Measurements from ENCODE around the gene CAPN11.
A peak's percentile ranks its signal among the peaks of the same experiment; 100 is the strongest.

The CAPN11 gene

DNA sequence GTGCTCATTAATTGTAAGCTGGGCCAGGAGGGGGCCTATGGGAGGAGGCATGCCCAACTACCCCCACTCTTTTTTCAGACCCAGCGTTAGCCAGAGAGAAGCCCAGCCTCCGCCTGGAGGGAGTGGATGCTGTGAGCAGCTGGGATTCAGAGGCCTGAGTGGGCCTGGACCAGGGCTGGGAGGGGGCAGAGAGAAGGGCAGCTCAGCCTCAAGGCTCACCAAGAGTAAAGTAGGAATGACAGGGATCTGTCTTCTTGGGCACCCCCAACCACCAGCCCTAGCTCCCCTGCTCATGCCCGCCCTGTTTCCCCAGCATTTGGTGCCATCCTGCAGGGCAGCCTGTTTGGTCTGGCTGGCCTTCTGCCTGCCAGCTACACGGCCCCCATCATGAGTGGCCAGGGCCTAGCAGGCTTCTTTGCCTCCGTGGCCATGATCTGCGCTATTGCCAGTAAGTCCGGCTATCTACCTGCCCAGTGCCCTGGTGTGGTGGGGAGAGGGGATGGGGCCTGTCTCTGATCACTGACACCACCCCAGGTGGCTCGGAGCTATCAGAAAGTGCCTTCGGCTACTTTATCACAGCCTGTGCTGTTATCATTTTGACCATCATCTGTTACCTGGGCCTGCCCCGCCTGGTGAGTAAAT, 71.5 kb downstream of the CAPN11 start:
- no peak for DNase-seq

DNA sequence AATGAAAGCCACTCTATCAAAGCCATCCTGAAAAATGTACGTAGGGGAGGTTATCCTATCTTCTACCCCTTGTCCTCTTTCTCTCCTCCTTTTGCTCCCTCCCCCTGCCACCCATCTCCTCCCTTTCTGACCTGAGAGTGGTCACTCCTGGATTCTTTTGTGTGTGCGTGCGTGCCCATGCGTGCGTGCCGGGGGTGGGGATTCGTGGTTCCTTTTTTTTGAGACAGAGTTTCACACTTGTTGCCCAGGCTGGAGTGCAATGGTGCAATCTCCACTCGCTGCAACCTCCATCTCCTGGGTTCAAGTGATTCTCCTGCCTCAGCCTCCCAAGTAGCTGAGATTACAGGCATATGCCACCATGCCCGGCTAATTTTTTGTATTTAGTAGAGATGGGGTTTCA, 72.8 kb downstream of the CAPN11 start:
- peak; percentile 52 for DNase-seq

DNA sequence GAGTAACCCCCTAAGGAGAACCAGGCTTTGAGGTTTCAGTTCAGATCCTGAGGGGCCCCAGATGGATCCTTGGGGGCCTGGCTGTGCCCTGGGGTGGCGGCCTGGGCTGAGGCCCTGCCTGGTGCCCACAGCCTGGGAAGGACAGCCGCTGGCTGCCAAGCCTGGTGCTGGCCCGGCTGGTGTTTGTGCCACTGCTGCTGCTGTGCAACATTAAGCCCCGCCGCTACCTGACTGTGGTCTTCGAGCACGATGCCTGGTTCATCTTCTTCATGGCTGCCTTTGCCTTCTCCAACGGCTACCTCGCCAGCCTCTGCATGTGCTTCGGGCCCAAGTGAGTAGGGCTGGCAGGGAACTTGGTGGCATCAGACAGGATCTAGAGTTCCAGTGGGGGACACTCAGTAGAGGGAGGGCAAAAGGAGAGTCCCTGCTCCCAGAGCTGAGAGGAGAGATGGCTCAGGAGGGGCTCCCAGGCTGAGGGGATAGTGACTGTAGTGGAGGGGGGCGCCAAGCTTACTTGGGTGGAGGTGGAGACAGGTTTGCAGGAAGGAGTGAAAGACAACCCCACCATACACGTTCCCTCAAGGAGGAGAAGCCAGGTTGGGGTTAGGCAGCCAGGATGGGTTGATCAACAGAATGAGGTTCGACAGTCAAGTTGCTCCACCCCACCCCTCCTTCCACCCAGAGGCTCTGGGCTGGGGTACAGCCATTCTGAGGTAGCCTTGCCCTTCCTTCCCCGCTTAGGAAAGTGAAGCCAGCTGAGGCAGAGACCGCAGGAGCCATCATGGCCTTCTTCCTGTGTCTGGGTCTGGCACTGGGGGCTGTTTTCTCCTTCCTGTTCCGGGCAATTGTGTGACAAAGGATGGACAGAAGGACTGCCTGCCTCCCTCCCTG, 74.3 kb downstream of the CAPN11 start:
- DNase-seq = no peak

DNA sequence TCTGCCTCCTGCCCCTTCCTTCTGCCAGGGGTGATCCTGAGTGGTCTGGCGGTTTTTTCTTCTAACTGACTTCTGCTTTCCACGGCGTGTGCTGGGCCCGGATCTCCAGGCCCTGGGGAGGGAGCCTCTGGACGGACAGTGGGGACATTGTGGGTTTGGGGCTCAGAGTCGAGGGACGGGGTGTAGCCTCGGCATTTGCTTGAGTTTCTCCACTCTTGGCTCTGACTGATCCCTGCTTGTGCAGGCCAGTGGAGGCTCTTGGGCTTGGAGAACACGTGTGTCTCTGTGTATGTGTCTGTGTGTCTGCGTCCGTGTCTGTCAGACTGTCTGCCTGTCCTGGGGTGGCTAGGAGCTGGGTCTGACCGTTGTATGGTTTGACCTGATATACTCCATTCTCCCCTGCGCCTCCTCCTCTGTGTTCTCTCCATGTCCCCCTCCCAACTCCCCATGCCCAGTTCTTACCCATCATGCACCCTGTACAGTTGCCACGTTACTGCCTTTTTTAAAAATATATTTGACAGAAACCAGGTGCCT, 75.0 kb downstream of the CAPN11 start:
- DNase-seq = peak; percentile 75
